ENCODE data around the gene PCNA.

Gene PCNA

DNA sequence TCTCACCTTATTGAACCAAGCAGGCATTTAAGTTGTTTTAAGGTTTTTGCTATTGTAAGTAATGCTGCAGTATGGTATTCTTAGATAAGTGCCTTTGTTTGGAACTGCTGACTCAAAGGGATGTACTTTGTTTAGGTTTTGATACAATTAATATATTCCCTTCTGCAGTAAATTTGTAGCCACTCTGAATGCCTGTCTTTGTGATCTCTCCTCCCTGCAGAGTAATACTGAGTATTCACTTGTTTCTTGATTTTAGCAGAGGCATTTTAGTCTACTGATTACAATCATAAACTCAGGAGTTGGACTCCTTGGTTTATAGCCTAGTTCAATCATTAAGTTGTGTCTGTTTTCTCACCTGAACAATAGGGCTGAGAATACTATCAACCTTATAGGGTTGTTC is 20.4 kb upstream of the PCNA start:
- Histone ChIP-seq H3K27me3 (ENCODE audit: control insufficient read depth in 1 of 2, insufficient read depth in 2 of 2, low read length in 2 of 2) (no peaks in the 10 kb centered on the region), H3K27ac (ENCODE audit: low read depth, low read length) (no peak overlapping the region), H3K4me1 (ENCODE audit: insufficient read depth, low read length) (peaks cover 37% of the 10 kb centered on the region), H3K9me3 (ENCODE audit: low read length) (no peaks in the 10 kb centered on the region), H3K4me3 (ENCODE audit: low read depth in 1 of 2, low read length in 2 of 2) (no peak overlapping the region), H3K9ac (ENCODE audit: low read length) (no peak overlapping the region), H3K36me3 (ENCODE audit: insufficient read depth, low read length) (no peaks in the 10 kb centered on the region)

DNA sequence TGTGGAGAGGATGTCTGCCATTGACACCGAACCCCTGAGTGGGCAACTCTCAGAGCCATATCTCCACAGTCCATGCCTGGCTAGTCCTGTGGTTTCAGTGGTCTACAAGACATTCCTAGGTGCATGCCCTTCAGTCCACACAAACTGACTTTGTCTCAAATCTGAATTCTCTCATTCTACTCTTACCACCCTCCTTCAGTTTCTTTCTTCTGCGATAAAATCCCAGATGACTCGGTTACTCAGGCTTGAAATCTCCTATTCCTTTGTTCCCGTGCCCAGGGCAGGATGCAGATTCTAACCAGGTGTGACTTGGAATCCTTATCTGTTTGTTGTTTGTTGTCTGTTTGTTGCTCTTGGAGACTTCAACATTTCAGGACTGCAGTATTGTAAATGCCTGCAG is 16.3 kb upstream of the PCNA start:
- no peaks in the 10 kb centered on the region for H3K27me3 ChIP-seq (ENCODE audit: control insufficient read depth in 1 of 2, insufficient read depth in 2 of 2, low read length in 2 of 2)
- no peak overlapping the region for H3K9ac ChIP-seq (ENCODE audit: low read length)
- H3K36me3 ChIP-seq (ENCODE audit: insufficient read depth, low read length): no peaks in the 10 kb centered on the region
- peaks cover 36% of the 10 kb centered on the region for H3K4me1 ChIP-seq (ENCODE audit: insufficient read depth, low read length)
- H3K27ac ChIP-seq (ENCODE audit: low read depth, low read length): no peak overlapping the region
- no peak overlapping the region for H3K4me3 ChIP-seq (ENCODE audit: low read depth in 1 of 2, low read length in 2 of 2)
- H3K9me3 ChIP-seq (ENCODE audit: low read length): no peaks in the 10 kb centered on the region

DNA sequence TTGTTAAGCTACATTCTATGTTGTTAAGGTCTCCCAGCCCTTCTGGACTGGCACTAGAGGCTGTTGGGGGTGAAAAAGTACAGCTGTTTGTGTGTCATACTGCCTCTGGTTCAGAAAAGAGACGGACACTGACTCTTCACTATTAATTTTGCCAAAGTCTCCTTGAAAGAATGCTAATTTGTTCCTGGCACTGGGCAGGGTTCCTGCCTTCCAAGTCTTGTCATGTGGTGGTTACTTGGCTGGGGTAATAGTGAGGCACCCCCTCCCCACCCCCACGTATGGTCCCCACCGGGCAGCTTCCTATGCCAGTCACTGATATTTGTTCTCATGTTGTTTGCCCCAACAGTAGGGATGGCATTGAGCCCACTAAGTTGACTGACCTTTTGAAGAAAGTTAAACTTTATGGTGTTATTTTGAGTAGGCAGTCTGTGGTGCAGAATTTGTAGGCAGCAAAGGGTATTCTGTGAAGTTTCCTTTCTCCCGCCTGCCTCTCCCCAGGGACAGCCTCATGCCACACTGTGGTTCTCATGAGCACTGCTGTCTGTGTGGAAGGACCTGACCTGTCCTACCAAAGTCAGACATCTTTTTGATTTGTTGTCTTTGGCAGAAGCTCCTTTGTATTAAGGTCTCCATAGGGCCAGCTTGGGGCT is 15.7 kb upstream of the PCNA start:
- H3K27me3 ChIP-seq (ENCODE audit: control insufficient read depth in 1 of 2, insufficient read depth in 2 of 2, low read length in 2 of 2): no peaks in the 10 kb centered on the region
- H3K4me1 ChIP-seq (ENCODE audit: insufficient read depth, low read length): peaks cover 31% of the 10 kb centered on the region
- H3K9me3 ChIP-seq (ENCODE audit: low read length): no peaks in the 10 kb centered on the region
- no peak overlapping the region for H3K27ac ChIP-seq (ENCODE audit: low read depth, low read length)
- no peak overlapping the region for H3K9ac ChIP-seq (ENCODE audit: low read length)
- no peaks in the 10 kb centered on the region for H3K36me3 ChIP-seq (ENCODE audit: insufficient read depth, low read length)
- H3K4me3 ChIP-seq (ENCODE audit: low read depth in 1 of 2, low read length in 2 of 2): no peak overlapping the region

DNA sequence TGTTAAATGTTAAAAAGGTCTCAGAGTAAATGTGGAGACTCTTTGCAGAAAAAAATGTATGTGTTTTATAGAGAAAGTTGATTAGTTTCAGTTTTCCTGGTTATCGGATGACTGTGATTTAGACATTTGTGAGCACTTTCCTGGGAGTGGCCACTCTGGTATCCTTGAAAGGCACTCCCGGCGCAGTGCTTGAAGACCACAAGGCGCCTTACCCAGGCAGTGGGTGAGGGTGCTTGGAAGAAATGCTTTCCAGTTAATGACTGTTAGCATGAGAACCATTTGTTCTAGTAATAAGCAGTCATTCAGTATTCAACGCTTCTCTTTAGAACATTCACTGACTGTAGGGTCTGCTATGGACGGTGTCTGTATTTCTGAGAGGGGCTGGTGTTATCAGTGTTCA is 14.2 kb upstream of the PCNA start:
- Histone ChIP-seq H3K4me1 (ENCODE audit: insufficient read depth, low read length) (peaks cover 25% of the 10 kb centered on the region), H3K36me3 (ENCODE audit: insufficient read depth, low read length) (no peaks in the 10 kb centered on the region), H3K27ac (ENCODE audit: low read depth, low read length) (no peak overlapping the region), H3K9ac (ENCODE audit: low read length) (no peak overlapping the region), H3K4me3 (ENCODE audit: low read depth in 1 of 2, low read length in 2 of 2) (no peak overlapping the region), H3K9me3 (ENCODE audit: low read length) (no peaks in the 10 kb centered on the region), H3K27me3 (ENCODE audit: control insufficient read depth in 1 of 2, insufficient read depth in 2 of 2, low read length in 2 of 2) (no peaks in the 10 kb centered on the region)

DNA sequence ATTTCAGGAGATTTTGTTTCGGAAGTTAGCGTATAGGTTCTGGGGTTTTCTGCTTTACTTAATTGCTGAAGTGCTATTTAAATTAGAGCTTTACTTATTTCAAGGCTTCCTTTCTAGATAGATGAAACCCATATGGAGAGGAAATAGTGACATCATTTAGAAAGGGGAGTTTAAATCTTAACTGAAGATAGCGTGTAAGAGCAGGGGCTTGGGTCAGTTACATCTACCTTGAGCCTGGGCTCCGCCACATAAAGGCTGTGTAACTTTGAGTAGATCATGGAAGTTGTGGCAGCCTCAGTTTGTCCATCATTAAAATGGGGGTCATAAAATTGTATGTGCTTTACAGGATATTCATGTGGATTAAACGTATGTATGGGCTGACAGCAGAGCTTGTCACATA is 11.7 kb upstream of the PCNA start:
- Histone ChIP-seq H3K4me3 (ENCODE audit: low read depth in 1 of 2, low read length in 2 of 2) (no peak overlapping the region), H3K27me3 (ENCODE audit: control insufficient read depth in 1 of 2, insufficient read depth in 2 of 2, low read length in 2 of 2) (no peaks in the 10 kb centered on the region), H3K4me1 (ENCODE audit: insufficient read depth, low read length) (peaks cover 36% of the 10 kb centered on the region), H3K9ac (ENCODE audit: low read length) (no peak overlapping the region), H3K36me3 (ENCODE audit: insufficient read depth, low read length) (no peaks in the 10 kb centered on the region), H3K9me3 (ENCODE audit: low read length) (no peaks in the 10 kb centered on the region), H3K27ac (ENCODE audit: low read depth, low read length) (no peak overlapping the region)

DNA sequence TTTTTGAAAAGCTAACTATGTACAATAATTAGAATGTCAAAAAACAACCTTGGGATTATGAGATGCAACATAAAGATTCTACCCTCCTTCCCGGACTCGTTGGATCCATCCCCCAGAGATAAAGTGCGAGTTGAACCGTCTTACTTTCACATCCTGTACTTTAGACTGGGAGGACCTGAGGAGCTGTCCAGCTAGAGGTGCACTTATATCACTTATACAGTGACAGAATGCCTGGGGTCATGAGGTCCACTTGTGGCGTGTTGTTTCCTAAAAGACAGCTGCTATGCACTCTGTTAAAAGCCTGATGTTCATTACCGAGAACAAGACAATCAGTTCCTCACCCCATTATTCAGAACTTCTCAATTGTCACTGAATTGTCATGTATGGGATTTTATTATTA is 9.1 kb upstream of the PCNA start:
- no peak overlapping the region for H3K27ac ChIP-seq (ENCODE audit: low read depth, low read length)
- H3K9ac ChIP-seq (ENCODE audit: low read length): no peak overlapping the region
- no peaks in the 10 kb centered on the region for H3K27me3 ChIP-seq (ENCODE audit: control insufficient read depth in 1 of 2, insufficient read depth in 2 of 2, low read length in 2 of 2)
- H3K4me3 ChIP-seq (ENCODE audit: low read depth in 1 of 2, low read length in 2 of 2): no peak overlapping the region
- no peaks in the 10 kb centered on the region for H3K9me3 ChIP-seq (ENCODE audit: low read length)
- no peaks in the 10 kb centered on the region for H3K36me3 ChIP-seq (ENCODE audit: insufficient read depth, low read length)
- H3K4me1 ChIP-seq (ENCODE audit: insufficient read depth, low read length): peaks cover 25% of the 10 kb centered on the region

DNA sequence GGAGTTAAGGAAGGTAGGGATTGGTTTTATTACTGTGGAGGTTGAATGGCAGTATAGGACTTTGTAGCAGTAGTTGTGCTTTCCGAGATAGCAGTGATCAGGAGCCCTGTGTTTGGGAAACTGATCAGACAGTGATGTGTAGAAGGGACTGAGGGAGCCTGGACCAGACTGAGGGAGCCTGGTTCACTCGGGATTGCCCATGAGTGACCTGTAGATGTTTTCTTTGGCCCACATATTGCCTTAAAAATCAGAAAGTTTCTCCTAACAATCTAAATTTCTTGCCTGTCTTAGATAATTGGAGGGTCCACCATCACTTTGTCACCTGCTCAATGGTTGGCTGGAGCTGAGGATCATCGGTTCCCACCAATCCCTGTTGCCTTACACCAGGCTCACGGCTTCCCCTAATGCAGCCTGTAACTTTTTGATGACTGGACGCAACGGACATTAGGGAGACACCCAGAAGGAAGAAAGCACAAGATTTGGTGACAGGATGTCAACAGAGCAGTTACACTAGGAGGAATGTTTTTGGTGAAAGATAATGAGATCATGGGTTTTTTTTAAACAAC is 8.2 kb upstream of the PCNA start:
- peak overlapping the region; percentile 96 for H3K27ac ChIP-seq (ENCODE audit: low read depth, low read length)
- peak overlapping the region; percentile 90 for H3K9ac ChIP-seq (ENCODE audit: low read length)
- H3K9me3 ChIP-seq (ENCODE audit: low read length): no peaks in the 10 kb centered on the region
- H3K27me3 ChIP-seq (ENCODE audit: control insufficient read depth in 1 of 2, insufficient read depth in 2 of 2, low read length in 2 of 2): no peaks in the 10 kb centered on the region
- peak overlapping the region; percentile 82 to 88 for H3K4me3 ChIP-seq (ENCODE audit: low read depth in 1 of 2, low read length in 2 of 2)
- H3K4me1 ChIP-seq (ENCODE audit: insufficient read depth, low read length): peaks cover 25% of the 10 kb centered on the region
- H3K36me3 ChIP-seq (ENCODE audit: insufficient read depth, low read length): no peaks in the 10 kb centered on the region

DNA sequence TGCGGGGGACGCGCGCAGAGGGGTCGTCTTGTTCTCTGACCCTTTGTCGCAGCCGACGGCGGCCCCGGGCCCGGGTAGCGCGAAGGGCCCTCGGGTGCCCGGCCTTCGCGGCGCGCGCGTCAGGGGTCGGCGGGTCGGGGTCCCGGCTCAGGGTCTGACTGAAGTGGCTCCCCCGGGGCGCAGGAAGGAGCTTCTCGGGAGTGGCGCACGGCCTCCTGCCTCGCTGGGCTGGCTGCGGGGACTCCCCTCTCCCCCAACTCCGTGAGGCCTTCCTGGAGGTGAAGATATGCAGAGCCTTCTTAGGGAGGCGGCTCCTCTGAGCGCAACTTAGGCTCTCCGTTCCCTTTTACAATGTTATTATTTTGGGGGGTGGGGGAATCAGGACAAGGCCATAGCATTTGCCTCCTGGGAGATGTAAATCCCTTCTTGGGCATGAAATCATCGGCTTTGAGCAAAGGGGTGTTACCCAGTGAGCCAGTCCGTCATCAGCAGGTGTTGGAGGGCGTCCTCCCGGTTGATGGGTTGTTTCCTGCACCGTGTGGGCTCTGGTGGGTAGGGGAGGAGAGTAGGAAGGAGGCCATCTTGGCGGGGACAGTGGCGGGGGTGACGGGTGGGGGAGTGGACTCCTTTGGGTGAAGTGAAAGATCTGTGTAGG is 7.6 kb upstream of the PCNA start:
- peak overlapping the region; percentile 96 for H3K27ac ChIP-seq (ENCODE audit: low read depth, low read length)
- H3K36me3 ChIP-seq (ENCODE audit: insufficient read depth, low read length): no peaks in the 10 kb centered on the region
- no peaks in the 10 kb centered on the region for H3K9me3 ChIP-seq (ENCODE audit: low read length)
- no peaks in the 10 kb centered on the region for H3K27me3 ChIP-seq (ENCODE audit: control insufficient read depth in 1 of 2, insufficient read depth in 2 of 2, low read length in 2 of 2)
- H3K4me3 ChIP-seq (ENCODE audit: low read depth in 1 of 2, low read length in 2 of 2): peak overlapping the region; percentile 82 to 88
- peaks cover 25% of the 10 kb centered on the region for H3K4me1 ChIP-seq (ENCODE audit: insufficient read depth, low read length)
- H3K9ac ChIP-seq (ENCODE audit: low read length): peak overlapping the region; percentile 90

DNA sequence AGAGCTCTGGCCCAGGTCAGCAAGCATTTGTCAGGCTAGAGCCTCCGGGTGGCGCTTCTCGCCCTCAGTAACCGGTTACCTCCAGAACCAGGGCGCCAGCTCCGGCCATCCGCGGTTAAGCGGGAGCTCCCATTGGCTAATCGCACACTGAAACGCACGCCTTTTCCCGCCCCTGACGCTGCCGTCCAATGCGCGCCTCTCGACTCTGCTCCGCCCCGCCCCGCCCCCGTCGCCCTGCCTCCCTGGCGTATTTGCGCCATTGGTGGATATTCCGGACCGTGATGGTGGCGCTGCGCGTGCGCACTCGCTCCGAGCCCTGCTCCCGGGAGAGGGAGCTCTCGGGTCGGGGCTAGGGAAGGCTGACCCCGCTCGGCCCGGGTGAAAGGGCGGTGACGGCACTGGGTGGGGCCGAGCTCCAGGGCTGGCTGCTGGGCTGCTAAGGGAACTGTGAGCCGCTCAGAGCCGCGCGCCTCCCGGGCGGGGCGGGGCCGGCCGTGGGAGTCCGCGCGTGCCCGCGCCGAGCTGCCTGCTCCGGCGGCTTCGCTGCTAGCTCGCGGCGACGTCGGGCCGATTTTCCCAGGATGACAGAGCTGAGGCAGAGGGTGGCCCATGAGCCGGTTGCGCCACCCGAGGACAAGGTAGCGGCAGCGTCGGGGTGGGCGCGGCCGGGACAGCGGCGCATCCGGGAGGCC is 6.9 kb upstream of the PCNA start, which contains the start of gene CDS2:
CDS2 (plus strand) TSS at position 497 of the 692 bp plus-strand sequence; CDS start at position 582, 85 bp downstream.
- no peaks in the 10 kb centered on the region for H3K27me3 ChIP-seq (ENCODE audit: control insufficient read depth in 1 of 2, insufficient read depth in 2 of 2, low read length in 2 of 2)
- peak within 1 kb of the TSS; percentile 82 to 88 for H3K4me3 ChIP-seq (ENCODE audit: low read depth in 1 of 2, low read length in 2 of 2)
- peaks cover 24% of the 10 kb centered on the region for H3K4me1 ChIP-seq (ENCODE audit: insufficient read depth, low read length)
- no peaks in the 10 kb centered on the region for H3K9me3 ChIP-seq (ENCODE audit: low read length)
- H3K36me3 ChIP-seq (ENCODE audit: insufficient read depth, low read length): no peaks in the 10 kb centered on the region
- peak within 1 kb of the TSS; percentile 96 for H3K27ac ChIP-seq (ENCODE audit: low read depth, low read length)
- H3K9ac ChIP-seq (ENCODE audit: low read length): peak within 1 kb of the TSS; percentile 90

DNA sequence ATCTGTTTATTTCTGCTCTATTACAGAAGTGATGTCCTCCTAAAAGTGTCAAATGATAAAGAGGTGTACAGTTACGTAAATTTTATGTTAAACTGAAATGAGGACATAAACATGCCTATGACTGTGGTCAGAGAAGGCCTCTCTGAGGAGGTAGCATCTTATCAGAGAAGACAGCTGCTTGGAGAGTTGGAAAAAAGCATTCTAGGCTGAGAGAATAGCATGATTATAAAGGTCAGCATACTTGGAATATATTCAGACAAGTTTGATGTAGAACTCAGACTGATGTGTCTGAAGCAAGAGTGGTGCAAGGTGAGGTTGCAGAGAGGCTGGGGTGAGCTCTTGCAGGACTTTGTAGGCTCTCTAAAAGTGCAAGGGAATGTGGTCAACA is 3.1 kb upstream of the PCNA start:
- H3K4me3 ChIP-seq (ENCODE audit: low read depth in 1 of 2, low read length in 2 of 2): no peak overlapping the region
- H3K27me3 ChIP-seq (ENCODE audit: control insufficient read depth in 1 of 2, insufficient read depth in 2 of 2, low read length in 2 of 2): no peaks in the 10 kb centered on the region
- H3K4me1 ChIP-seq (ENCODE audit: insufficient read depth, low read length): peaks cover 20% of the 10 kb centered on the region
- no peaks in the 10 kb centered on the region for H3K36me3 ChIP-seq (ENCODE audit: insufficient read depth, low read length)
- H3K9ac ChIP-seq (ENCODE audit: low read length): no peak overlapping the region
- H3K9me3 ChIP-seq (ENCODE audit: low read length): no peaks in the 10 kb centered on the region
- no peak overlapping the region for H3K27ac ChIP-seq (ENCODE audit: low read depth, low read length)

DNA sequence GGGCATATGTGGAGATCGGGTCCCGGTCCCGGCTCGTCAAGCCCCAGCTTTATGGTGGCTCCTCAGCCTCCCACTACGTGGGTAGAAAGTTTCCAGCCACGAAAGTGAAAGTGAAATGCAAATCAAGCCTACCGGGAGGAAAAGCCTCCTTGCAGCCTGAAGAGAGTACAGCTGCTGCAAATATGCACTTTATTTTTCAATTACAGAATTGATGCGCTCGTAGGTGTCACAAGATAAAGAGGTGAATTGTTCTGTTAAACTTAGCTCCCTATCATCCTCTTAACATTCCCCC is 373 bp upstream of the PCNA start:
- Histone ChIP-seq H3K27me3 (ENCODE audit: control insufficient read depth in 1 of 2, insufficient read depth in 2 of 2, low read length in 2 of 2) (no peaks in the 10 kb centered on the region), H3K4me1 (ENCODE audit: insufficient read depth, low read length) (peaks cover 14% of the 10 kb centered on the region), H3K9me3 (ENCODE audit: low read length) (no peaks in the 10 kb centered on the region), H3K36me3 (ENCODE audit: insufficient read depth, low read length) (peaks cover 11% of the 10 kb centered on the region), H3K4me3 (ENCODE audit: low read depth in 1 of 2, low read length in 2 of 2) (peak overlapping the region; percentile 28 to 99), H3K27ac (ENCODE audit: low read depth, low read length) (peak overlapping the region; percentile 81), H3K9ac (ENCODE audit: low read length) (peak overlapping the region; percentile 68)

All from muscle layer of colon (tissue), 2 donors.